ENCODE measurements around the gene SLC39A8.
"Not testable (repeated sequence)": the region's sequence is repeated elsewhere in the genome, so short reads cannot be mapped to it uniquely, and the experiment has no call there.

SLC39A8 gene

DNA sequence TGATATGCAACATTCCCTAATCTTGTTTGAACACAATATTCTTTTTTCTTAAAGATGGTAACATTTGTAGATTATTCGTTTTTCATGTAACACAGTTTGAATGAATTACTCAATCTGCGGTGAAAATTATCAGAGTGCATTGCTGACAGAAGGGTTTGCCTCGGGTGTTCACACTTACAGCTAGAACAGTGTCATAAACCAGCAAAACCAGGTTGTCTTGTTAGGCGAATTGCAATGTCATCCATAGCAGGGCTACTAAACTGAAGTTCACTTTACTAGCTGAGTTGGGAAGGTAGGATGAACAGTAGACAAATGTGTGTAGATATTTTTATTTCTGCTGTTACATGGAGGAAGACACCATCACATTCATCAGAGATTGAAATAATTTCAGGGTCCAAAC, 98.9 kb downstream of the SLC39A8 start:
- Histone ChIP-seq H3K27me3 (no peaks in the 10 kb centered on the region), H3K4me2 (no peak overlapping the region), H3K27ac (no peak overlapping the region), H3K9me3 (replicated peaks in 1 of 11) (peaks cover 18 to 47% (median 33%) of the 10 kb centered on the region in 11 experiments), H3K9ac (no peak overlapping the region), H4K20me1 (no peaks in the 10 kb centered on the region), H3K36me3 (no peaks in the 10 kb centered on the region), H3K4me1 (no peaks in the 10 kb centered on the region), H3K4me3 (no peak overlapping the region)
- TF ChIP-seq Cebpa-rat (IDR thresholded peaks at IDR 0.05) = no peak

DNA sequence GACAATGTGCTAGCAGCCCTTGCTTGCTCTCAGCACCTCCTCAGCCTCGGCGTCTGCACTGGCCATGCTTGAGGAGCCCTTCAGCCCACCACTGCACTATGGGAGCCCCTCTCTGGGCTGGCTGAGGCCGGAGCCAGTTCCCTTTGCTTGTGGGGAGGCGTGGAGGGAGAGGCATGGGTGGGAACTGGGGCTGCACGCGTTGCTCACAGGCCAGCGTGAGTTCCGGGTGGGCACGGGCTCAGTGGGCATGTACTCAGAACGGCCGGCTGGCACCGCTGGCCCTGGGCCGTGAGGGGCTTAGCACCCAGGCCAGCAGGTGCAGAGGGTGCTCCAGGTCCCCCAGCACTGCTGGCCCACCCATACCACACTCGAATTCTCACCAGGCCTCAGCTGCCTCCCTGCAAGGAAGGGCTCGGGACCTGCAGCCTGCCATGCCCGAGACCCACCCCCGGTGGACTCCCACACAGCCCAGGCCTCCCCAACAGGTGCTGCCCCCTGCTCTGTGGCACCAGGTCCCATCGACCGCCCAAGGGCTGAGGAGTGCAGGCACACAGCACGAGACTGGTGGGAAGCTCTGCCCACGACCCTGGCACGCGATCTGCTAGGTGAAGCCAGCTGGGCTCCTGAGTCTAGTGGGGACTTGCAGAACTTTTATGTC, 100.3 kb downstream of the SLC39A8 start:
- Histone ChIP-seq H3K4me3 (no peak overlapping the region), H3K4me1 (no peaks in the 10 kb centered on the region), H3K4me2 (no peak overlapping the region), H4K20me1 (no peaks in the 10 kb centered on the region), H3K36me3 (no peaks in the 10 kb centered on the region), H3K9ac (no peak overlapping the region), H3K9me3 (replicated peaks in 1 of 11) (peaks cover 10 to 38% (median 25%) of the 10 kb centered on the region in 11 experiments), H3K27me3 (no peaks in the 10 kb centered on the region), H3K27ac (no peak overlapping the region)
- TF ChIP-seq Cebpa-rat (IDR thresholded peaks at IDR 0.05) = no peak

DNA sequence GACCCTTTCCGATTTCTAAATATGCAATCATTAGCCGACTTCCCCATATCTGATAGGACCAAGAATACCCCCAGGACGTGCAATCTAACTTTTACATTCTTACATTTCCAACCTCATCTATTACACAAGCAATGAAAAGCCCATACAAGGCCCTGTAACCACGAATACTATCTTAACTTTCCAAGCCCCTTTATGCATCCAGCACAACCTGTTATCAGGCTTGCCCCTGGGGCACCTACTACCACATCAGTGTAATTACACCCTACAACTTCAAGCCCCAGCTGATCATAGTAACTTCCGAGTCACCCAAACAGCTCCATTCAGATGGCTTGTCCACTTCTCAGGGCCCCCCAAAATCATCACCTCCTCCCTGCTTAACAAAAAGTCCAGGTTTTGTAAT, 102.0 kb downstream of the SLC39A8 start:
- H3K9ac ChIP-seq = not testable (repeated sequence)

DNA sequence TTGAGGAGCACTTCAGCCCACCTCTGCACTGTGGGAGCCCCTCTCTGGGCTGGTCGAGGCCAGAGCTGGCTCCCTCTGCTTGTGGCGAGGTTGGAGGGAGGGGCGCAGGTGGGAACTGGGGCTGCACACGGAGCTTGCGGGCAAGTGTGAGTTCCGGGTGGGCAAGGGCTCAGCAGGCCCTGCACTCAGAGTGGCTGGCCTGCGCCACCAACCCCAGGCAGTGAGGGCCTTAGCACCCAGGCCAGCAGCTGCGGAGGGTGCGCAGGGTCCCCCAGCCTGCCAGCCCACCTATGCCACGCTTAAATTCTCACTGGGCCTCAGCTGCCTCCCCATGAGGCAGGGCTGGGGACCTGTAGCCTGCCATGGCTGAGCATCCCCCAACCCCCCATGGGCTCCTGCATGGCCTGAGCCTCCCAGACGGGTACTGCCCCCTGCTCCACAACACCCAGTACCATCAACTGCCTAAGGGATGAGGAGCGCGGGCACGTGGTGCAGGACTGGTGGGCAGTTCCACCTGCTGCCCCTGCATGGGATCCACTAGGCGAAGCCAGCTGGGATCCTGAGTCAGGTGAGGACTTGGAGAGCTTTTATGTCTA, 110.9 kb downstream of the SLC39A8 start:
- H3K4me1 ChIP-seq = no peaks in the 10 kb centered on the region
- H4K20me1 ChIP-seq = no peaks in the 10 kb centered on the region
- peaks cover 13 to 35% (median 27%) of the 10 kb centered on the region in 11 experiments; a peak in 21 of 22 replicates for H3K9me3 ChIP-seq (replicated peaks in 1 of 11)
- no peaks in the 10 kb centered on the region for H3K27me3 ChIP-seq
- H3K9ac ChIP-seq = no peak overlapping the region
- no peak overlapping the region for H3K4me3 ChIP-seq
- no peaks in the 10 kb centered on the region for H3K36me3 ChIP-seq
- TF ChIP-seq Cebpa-rat (IDR thresholded peaks at IDR 0.05) = no peak
- no peak overlapping the region for H3K27ac ChIP-seq
- H3K4me2 ChIP-seq = no peak overlapping the region

More for the DNA sequence above, 102.0 kb downstream of the SLC39A8 start:
- H3K27me3 ChIP-seq, H3K36me3 ChIP-seq, H4K20me1 ChIP-seq, H3K4me1 ChIP-seq, H3K4me3 ChIP-seq, H3K4me2 ChIP-seq, H3K27ac ChIP-seq: not testable (repeated sequence)
- H3K9me3 ChIP-seq (replicated peaks in 1 of 11) = peaks cover 17 to 37% (median 22%) of the 10 kb centered on the region in 11 experiments

DNA sequence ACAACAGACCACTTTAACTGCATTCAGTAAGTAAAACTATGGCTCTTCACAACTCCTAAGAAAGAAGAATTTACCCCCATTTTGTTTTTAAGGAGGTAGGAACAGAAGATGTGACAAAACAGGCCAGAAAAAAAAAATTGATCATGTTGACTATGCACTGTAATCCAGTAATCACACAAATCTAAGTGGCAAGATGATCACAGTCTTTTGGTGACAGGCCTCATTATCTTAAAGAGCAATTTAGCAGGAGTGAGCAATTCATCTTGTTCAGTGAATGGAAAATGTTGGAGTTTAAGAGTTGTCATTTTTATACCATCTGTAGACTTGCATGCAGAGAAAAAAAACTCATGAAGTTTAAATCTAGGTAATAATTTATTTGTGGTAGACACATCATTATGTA, 115.1 kb downstream of the SLC39A8 start:
- Histone ChIP-seq H3K9me3 (replicated peaks in 1 of 11) (peaks cover 35 to 50% (median 39%) of the 10 kb centered on the region in 11 experiments), H3K27me3 (no peaks in the 10 kb centered on the region), H4K20me1 (no peaks in the 10 kb centered on the region), H3K9ac (no peak overlapping the region), H3K4me1 (no peaks in the 10 kb centered on the region), H3K4me3 (no peak overlapping the region), H3K4me2 (no peak overlapping the region), H3K27ac (no peak overlapping the region), H3K36me3 (0 out of 22 replicates have a peak, but pooled peaks cover 0 to 3% (median 0%) of the 10 kb centered on the region in 11 experiments)
- TF ChIP-seq Cebpa-rat (IDR thresholded peaks at IDR 0.05) = no peak

DNA sequence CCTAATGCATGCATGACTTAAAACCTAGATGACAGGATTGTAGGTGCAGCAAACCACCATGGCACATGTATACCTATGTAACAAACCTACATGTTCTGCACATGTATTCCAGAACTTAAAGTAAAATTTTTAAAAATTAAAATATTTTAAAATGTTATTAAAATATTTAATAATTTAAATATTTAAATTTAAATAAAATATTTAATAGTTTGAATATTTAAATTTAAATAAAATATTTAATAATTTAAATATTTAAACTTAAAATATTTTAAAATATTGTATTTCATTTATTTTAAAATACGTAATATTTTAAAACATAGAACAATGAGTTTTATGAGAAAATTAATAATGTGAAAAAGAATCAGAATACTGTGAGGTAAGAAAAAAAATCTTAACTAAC, 117.9 kb downstream of the SLC39A8 start:
- Histone ChIP-seq H3K9ac (no peak overlapping the region), H3K27ac (no peak overlapping the region), H3K4me2 (no peak overlapping the region), H3K36me3 (0 out of 22 replicates have a peak, but pooled peaks cover 0 to 3% (median 0%) of the 10 kb centered on the region in 11 experiments), H3K27me3 (no peaks in the 10 kb centered on the region), H3K4me1 (no peaks in the 10 kb centered on the region), H3K9me3 (replicated peaks in 1 of 11) (peaks cover 22 to 37% (median 27%) of the 10 kb centered on the region in 11 experiments), H3K4me3 (no peak overlapping the region), H4K20me1 (no peaks in the 10 kb centered on the region)
- TF ChIP-seq Cebpa-rat (IDR thresholded peaks at IDR 0.05) = no peak

DNA sequence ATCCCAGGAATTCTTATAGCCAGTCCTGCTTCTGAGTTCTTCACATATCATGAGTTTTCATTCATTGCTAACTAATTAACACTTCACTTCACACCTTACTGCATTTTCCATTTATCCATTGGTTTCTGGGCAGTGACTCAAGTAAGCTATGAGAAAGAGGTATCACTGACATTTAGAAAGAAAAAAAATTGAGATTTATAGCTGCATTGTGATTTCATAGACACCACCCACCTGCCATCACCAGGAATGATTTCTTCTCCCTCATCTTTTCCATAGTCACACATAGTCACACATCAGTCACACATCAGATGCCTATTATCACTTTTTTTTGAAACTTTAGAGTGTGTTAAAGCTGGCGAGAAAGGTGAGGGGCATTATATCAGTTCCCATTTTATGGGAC, 121.8 kb downstream of the SLC39A8 start:
- H3K27me3 ChIP-seq = no peaks in the 10 kb centered on the region
- no peak overlapping the region for H3K9ac ChIP-seq
- no peaks in the 10 kb centered on the region for H4K20me1 ChIP-seq
- no peak overlapping the region for H3K27ac ChIP-seq
- H3K9me3 ChIP-seq (replicated peaks in 1 of 11) = peaks cover 16 to 30% (median 22%) of the 10 kb centered on the region in 11 experiments
- TF ChIP-seq Cebpa-rat (IDR thresholded peaks at IDR 0.05) = no peak
- 0 out of 22 replicates have a peak, but pooled peaks cover 0 to under 1% (median 0%) of the 10 kb centered on the region in 11 experiments for H3K36me3 ChIP-seq
- H3K4me2 ChIP-seq = no peak overlapping the region
- H3K4me3 ChIP-seq = no peak overlapping the region
- no peaks in the 10 kb centered on the region for H3K4me1 ChIP-seq

DNA sequence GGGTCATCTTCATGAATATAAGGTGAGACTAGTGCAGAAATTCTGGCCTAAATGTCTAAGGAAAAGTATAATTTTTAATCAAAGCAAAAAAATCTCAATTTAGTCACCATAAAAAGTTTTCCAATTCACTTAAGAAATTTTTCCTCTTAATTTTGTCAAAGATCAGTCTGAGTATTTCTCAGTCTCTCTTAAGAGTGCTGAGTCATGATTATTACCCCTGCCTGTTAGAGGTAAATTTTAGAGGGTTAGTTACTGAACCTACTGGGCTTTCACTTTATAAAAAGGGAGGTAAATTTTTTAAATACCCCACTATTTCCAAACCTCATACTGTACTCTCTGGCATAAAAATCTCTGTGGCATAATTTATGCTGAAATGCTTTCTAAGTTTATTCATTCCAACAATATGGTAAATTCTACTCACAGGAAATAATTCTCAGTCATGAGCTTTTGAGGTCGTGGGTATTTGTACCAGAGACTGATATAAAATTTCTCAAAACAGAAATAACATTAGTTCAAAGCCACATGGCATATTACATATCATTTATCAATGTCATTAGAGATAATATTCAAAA, 122.4 kb downstream of the SLC39A8 start:
- no peak overlapping the region for H3K4me3 ChIP-seq
- TF ChIP-seq Cebpa-rat (IDR thresholded peaks at IDR 0.05) = no peak
- no peaks in the 10 kb centered on the region for H3K27me3 ChIP-seq

DNA sequence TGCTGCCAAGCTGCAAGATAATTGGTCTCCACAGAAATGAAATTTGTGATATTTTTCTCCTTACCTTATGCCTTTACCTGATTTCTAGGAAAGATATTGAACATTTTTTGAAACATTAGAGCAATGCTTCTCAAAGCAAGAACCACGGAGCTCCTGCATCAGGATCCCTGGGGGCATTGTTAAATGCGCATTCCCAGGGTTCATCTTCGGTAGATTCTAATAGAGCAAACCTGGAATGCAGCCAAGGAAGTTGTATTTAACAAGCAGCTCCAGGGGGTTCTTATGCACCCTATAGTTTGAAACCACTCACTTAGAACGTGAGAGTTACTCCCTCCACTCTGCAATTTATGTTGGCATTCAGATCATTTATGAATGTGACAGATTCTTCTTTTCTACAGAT, 126.2 kb downstream of the SLC39A8 start:
- Histone ChIP-seq H3K9ac (no peak overlapping the region), H3K36me3 (no peaks in the 10 kb centered on the region), H4K20me1 (no peaks in the 10 kb centered on the region), H3K4me2 (no peak overlapping the region), H3K27me3 (no peaks in the 10 kb centered on the region), H3K4me1 (no peaks in the 10 kb centered on the region), H3K27ac (no peak overlapping the region), H3K9me3 (replicated peaks in 1 of 11) (no peaks in the 10 kb centered on the region), H3K4me3 (no peak overlapping the region)
- no peak for TF ChIP-seq Cebpa-rat (IDR thresholded peaks at IDR 0.05)

More for the DNA sequence above, 122.4 kb downstream of the SLC39A8 start:
- no peak overlapping the region for H3K4me2 ChIP-seq
- H3K36me3 ChIP-seq = no peaks in the 10 kb centered on the region
- no peak overlapping the region for H3K9ac ChIP-seq
- no peaks in the 10 kb centered on the region for H4K20me1 ChIP-seq
- H3K9me3 ChIP-seq (replicated peaks in 1 of 11) = peaks cover 11 to 25% (median 17%) of the 10 kb centered on the region in 11 experiments; a peak in 19 of 22 replicates
- H3K27ac ChIP-seq = no peak overlapping the region
- no peaks in the 10 kb centered on the region for H3K4me1 ChIP-seq

All from BLaER1 treated with 17β-estradiol and CSF1 and Interleukin-3, amounts not matched to agents 10 nM and 100 nM (cell line).